Measurements from ENCODE around the gene TBC1D22A. TPM values are rescaled to one million over a fixed set of nuclear protein-coding genes. Genes with fewer than 3 reads are reported as not detected.
A peak's percentile ranks its signal among the peaks of the same experiment; 100 is the strongest.

TBC1D22A gene
- total and polyA plus RNA-seq, 9 of the 15 experiments (the other 6 are each of a cell fraction or from before 2014, with no cell fraction given): 0.20 to 11.5 (median 5.2) TPM

GRCh38 chr22:47213571-47214230 is 451.3 kb downstream of the TBC1D22A start:
- peaks cover 0 to 5% of the 10 kb centered on the region in 2 experiments; a peak in 1 of 5 replicates for H3K27me3 ChIP-seq (ENCODE audit: control insufficient read depth in 2 of 2, insufficient read depth in 2 of 2, low read length in 2 of 2)
- H2AFZ ChIP-seq (ENCODE audit: low read depth, low read length): no peak overlapping the region
- H3K79me2 ChIP-seq (ENCODE audit: control insufficient read depth, insufficient read depth, low read length): no peaks in the 10 kb centered on the region
- no peaks in the 10 kb centered on the region for H3K9me3 ChIP-seq (replicated peaks; ENCODE audit: control insufficient read depth, insufficient read depth, low read depth, low read length)
- ChIA-PET CTCF (ENCODE audit: low intra/inter-chr PET ratio) (interaction anchor here (0.7 kb wide), 1 partner anchor 272 kb away, joined by 3 read pairs; no protein-coding TSS in a partner anchor), POLR2A (interaction anchor here (0.5 to 0.6 kb wide), 2 partner anchors 35 to 212 kb away, joined by 3 to 4 read pairs; no protein-coding TSS in a partner anchor)
- no peak overlapping the region for H3K27ac ChIP-seq (ENCODE audit: extremely low read depth, low read depth, low read length)
- DNase-seq (ENCODE audit: extremely low read depth in 1 of 4, low spot score in 3 of 4) (peak; percentile 39 to 62 (median 56)), FAIRE-seq (peak; percentile 6), ATAC-seq (peak; percentile 83)
- no peak overlapping the region for H3K9ac ChIP-seq (ENCODE audit: insufficient read depth in 1 of 2, low read depth in 2 of 2, low read length in 2 of 2)
- H3K4me2 ChIP-seq (ENCODE audit: insufficient read depth, low read length): no peak overlapping the region
- no peaks in the 10 kb centered on the region for H3K36me3 ChIP-seq (ENCODE audit: control insufficient read depth, insufficient read depth, low read length)
- no peaks in the 10 kb centered on the region for H3K9me1 ChIP-seq (ENCODE audit: control insufficient read depth, insufficient read depth, low read length)
- no peaks in the 10 kb centered on the region; a peak in 1 of 5 replicates for H3K4me1 ChIP-seq (replicated peaks in 1 of 2; ENCODE audit: control insufficient read depth in 2 of 2, insufficient read depth in 2 of 2, low read length in 2 of 2)
- in situ Hi-C loops (cut with MboI) (no loop called here), intact Hi-C loops (cut with micrococcal nuclease) (loop anchor here (10.0 kb wide), 1 partner anchor 621 kb away; no protein-coding TSS in a partner anchor)
- no TSS peak for BruUV-seq (replicated peaks)
- no peaks in the 10 kb centered on the region; the same call in 1 of the 2 replicates for H4K20me1 ChIP-seq (replicated peaks; ENCODE audit: control insufficient read depth, insufficient read depth, low read length)
- 12% methylated on average over 12 of the region's 16 CpGs for WGBS (ENCODE audit: insufficient coverage, low coverage, missing lambda C conversion rate)
- no peak overlapping the region for H3K4me3 ChIP-seq
- TF ChIP-seq REST (IDR thresholded peaks at IDR 0.05; ENCODE audit: borderline replicate concordance): peak; percentile 40; the same call in 1 of the 2 replicates
- TF ChIP-seq REST (CRISPR knock-in tag; IDR thresholded peaks at IDR 0.05; ENCODE audit: low read depth): no peak
- peak; percentile 68 to 80 (median 71) for TF ChIP-seq CTCF (IDR thresholded peaks at IDR 0.05 in 2 of 3, conservative IDR thresholded peaks at IDR 0.05 in 1 of 3; ENCODE audit: insufficient read depth in 2 of 3, low read depth in 1 of 3, low read length in 3 of 3)
- TF ChIP-seq STAG1 (CRISPR knock-in tag; IDR thresholded peaks at IDR 0.05; ENCODE audit: borderline replicate concordance): peak; percentile 64; the same call in 1 of the 2 replicates
- peak; percentile 23; the same call in 1 of the 2 replicates for TF ChIP-seq TFAP4 (CRISPR knock-in tag; IDR thresholded peaks at IDR 0.05; ENCODE audit: borderline replicate concordance)
- peak; percentile 34 to 64; a peak in 3 of 4 replicates for TF ChIP-seq RAD21 (CRISPR knock-in tag; conservative IDR thresholded peaks at IDR 0.05 in 1 of 2, IDR thresholded peaks at IDR 0.05 in 1 of 2)
- no peak for TF ChIP-seq ZNF239 (CRISPR knock-in tag; IDR thresholded peaks at IDR 0.05)
- peak; percentile 55 for TF ChIP-seq SMC3 (conservative IDR thresholded peaks at IDR 0.05; ENCODE audit: insufficient read depth, low read depth, low read length)
- no peak for TF ChIP-seq DDX20 (tag; IDR thresholded peaks at IDR 0.05; ENCODE audit: low read depth)

Data from K562 (cell line).